BLaER1 (cell line): ENCODE results near the gene MYO9A.
A peak's percentile ranks its signal among the peaks of the same experiment; 100 is the strongest.

Experiments
- H3K27ac ChIP-seq: shearing (Covaris generic); formaldehyde crosslinking; 2 replicates; pipeline ENCODE4 v1.8.1; 2022
- H3K27me3 ChIP-seq: shearing (Covaris generic); formaldehyde crosslinking; 2 replicates; pipeline ENCODE4 v1.8.1; 2022
- H3K36me3 ChIP-seq: shearing (Covaris generic); formaldehyde crosslinking; 2 replicates; pipeline ENCODE4 v1.8.1; 2022
- H3K4me1 ChIP-seq: shearing (Covaris generic); formaldehyde crosslinking; 2 replicates; pipeline ENCODE4 v1.8.1; 2022
- H3K4me2 ChIP-seq: shearing (Covaris generic); formaldehyde crosslinking; 2 replicates; pipeline ENCODE4 v1.8.1; 2022
- H3K4me3 ChIP-seq: shearing (Covaris generic); formaldehyde crosslinking; 2 replicates; pipeline ENCODE4 v1.8.1; 2022
- H3K9ac ChIP-seq: shearing (Covaris generic); formaldehyde crosslinking; 2 replicates; pipeline ENCODE4 v1.8.1; 2022
- H3K9me3 ChIP-seq: shearing (Covaris generic); formaldehyde crosslinking; 2 replicates; pipeline ENCODE4 v1.8.1; 2022
- H4K20me1 ChIP-seq: shearing (Covaris generic); formaldehyde crosslinking; 2 replicates; pipeline ENCODE4 v1.8.1; 2022
- Cebpa-rat ChIP-seq: shearing (Covaris generic); IDR thresholded peaks from 2 replicates; pipeline ENCODE4 v1.8.1; 2022

MYO9A gene

GRCh38 chr15:72118017-72118978 lies at the start of gene MYO9A, which contains the start of gene SENP8:
Gene MYO9A (minus strand): TSS chr15:72118150. CDS start chr15:72046563, 71,587 bp downstream.
Gene SENP8 (plus strand): TSS chr15:72118403. CDS start chr15:72139624, 21,221 bp downstream.
- no peaks in the 10 kb centered on the region for H3K9me3 ChIP-seq
- H3K27me3 ChIP-seq, result no peaks in the 10 kb centered on the region
- peak within 1 kb of the TSS; percentile 87 for H3K9ac ChIP-seq
- peaks cover 29% of the 10 kb centered on the region for H3K4me1 ChIP-seq
- peak; percentile 86 for TF ChIP-seq Cebpa-rat
- peak within 1 kb of the TSS; percentile 98 for H3K4me3 ChIP-seq
- H3K27ac ChIP-seq, result peak within 1 kb of the TSS; percentile 89
- peaks cover 40% of the 10 kb centered on the region for H4K20me1 ChIP-seq
- H3K36me3 ChIP-seq, result no peaks in the 10 kb centered on the region
- peak within 1 kb of the TSS; percentile 99 for H3K4me2 ChIP-seq

- Histone ChIP-seq H3K27ac (no peak overlapping the region), H3K9me3 (no peaks in the 10 kb centered on the region), H3K27me3 (no peaks in the 10 kb centered on the region), H3K4me3 (no peak overlapping the region), H3K36me3 (no peaks in the 10 kb centered on the region), H3K4me1 (peaks cover 7% of the 10 kb centered on the region), H3K4me2 (no peak overlapping the region), H3K9ac (no peak overlapping the region), H4K20me1 (no peaks in the 10 kb centered on the region)
- no peak for TF ChIP-seq Cebpa-rat
Measured at GRCh38 chr15:72167445-72167844, 49.5 kb upstream of the MYO9A start.

- Histone ChIP-seq H4K20me1 (no peaks in the 10 kb centered on the region), H3K9ac (no peak overlapping the region), H3K27ac (no peak overlapping the region), H3K4me3 (no peak overlapping the region), H3K4me1 (peaks cover 7% of the 10 kb centered on the region), H3K36me3 (no peaks in the 10 kb centered on the region), H3K4me2 (no peak overlapping the region), H3K9me3 (no peaks in the 10 kb centered on the region), H3K27me3 (no peaks in the 10 kb centered on the region)
- TF ChIP-seq Cebpa-rat, result no peak
Measured at GRCh38 chr15:72166716-72167417, 48.9 kb upstream of the MYO9A start.

GRCh38 chr15:72163719-72164118 lies 45.8 kb upstream of the MYO9A start:
- TF ChIP-seq Cebpa-rat, result no peak
- Histone ChIP-seq H3K36me3 (no peaks in the 10 kb centered on the region), H3K27me3 (no peaks in the 10 kb centered on the region), H3K27ac (no peak overlapping the region), H4K20me1 (no peaks in the 10 kb centered on the region), H3K4me2 (no peak overlapping the region), H3K9me3 (no peaks in the 10 kb centered on the region), H3K4me3 (no peak overlapping the region), H3K4me1 (peaks cover 7% of the 10 kb centered on the region), H3K9ac (no peak overlapping the region)

DNA sequence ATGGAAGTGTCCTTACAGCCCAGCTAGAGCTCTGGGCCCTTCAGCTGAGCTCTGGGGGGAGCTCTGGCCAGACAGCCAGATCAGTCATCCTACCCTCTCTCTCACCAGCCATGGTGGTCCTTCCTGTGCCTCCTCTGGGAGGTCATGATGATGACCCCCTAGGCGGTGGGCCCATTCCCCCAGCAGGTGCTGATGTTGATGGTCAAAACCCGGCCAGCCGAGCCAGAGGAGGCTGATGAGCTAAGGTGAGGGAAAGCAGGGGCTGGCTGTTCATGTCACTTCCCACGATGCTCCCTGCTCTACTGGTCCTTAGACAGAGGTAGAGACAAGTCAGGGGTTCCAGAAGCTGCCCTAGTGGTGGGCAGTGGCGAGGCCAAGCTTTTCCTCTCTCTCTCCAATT lies 44.6 kb upstream of the MYO9A start:
- Histone ChIP-seq H4K20me1 (no peaks in the 10 kb centered on the region), H3K36me3 (no peaks in the 10 kb centered on the region), H3K4me3 (no peak overlapping the region), H3K9me3 (no peaks in the 10 kb centered on the region), H3K9ac (no peak overlapping the region), H3K4me2 (no peak overlapping the region), H3K4me1 (no peaks in the 10 kb centered on the region), H3K27ac (no peak overlapping the region), H3K27me3 (no peaks in the 10 kb centered on the region)
- TF ChIP-seq Cebpa-rat, result no peak

GRCh38 chr15:72161361-72162132 lies 43.6 kb upstream of the MYO9A start:
- Histone ChIP-seq H3K9ac (no peak overlapping the region), H4K20me1 (no peaks in the 10 kb centered on the region), H3K36me3 (no peaks in the 10 kb centered on the region), H3K27me3 (no peaks in the 10 kb centered on the region), H3K4me1 (no peaks in the 10 kb centered on the region), H3K4me2 (no peak overlapping the region), H3K27ac (no peak overlapping the region), H3K4me3 (no peak overlapping the region), H3K9me3 (no peaks in the 10 kb centered on the region)
- TF ChIP-seq Cebpa-rat, result no peak

GRCh38 chr15:72160696-72161245 lies 42.8 kb upstream of the MYO9A start:
- H3K9me3 ChIP-seq, result no peaks in the 10 kb centered on the region
- H3K4me2 ChIP-seq, result no peak overlapping the region
- H3K36me3 ChIP-seq, result no peaks in the 10 kb centered on the region
- no peak overlapping the region for H3K27ac ChIP-seq
- H4K20me1 ChIP-seq, result no peaks in the 10 kb centered on the region
- no peak for TF ChIP-seq Cebpa-rat
- H3K9ac ChIP-seq, result no peak overlapping the region
- no peaks in the 10 kb centered on the region for H3K4me1 ChIP-seq
- no peaks in the 10 kb centered on the region for H3K27me3 ChIP-seq
- no peak overlapping the region for H3K4me3 ChIP-seq

DNA sequence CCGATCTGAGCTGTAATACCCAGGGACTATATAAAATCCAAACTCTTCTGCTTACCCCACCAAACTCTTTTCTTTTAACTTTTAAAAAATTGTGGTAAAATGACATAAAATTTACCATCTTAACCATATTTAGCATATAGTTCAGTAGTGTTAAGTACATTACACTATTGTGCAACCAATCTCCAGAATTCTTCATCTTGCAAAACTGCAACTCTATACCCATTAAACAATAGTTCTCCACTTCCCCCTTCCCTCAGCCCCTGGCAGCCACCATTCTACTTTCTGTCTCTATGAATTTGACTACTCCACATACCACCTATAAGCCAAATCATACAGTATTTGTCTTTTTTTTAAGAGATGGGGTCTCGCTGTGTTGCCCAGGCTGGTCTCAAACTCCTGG lies 39.0 kb upstream of the MYO9A start:
- Histone ChIP-seq H3K27ac (no peak overlapping the region), H3K9ac (no peak overlapping the region), H3K36me3 (no peaks in the 10 kb centered on the region), H3K4me3 (no peak overlapping the region), H3K9me3 (no peaks in the 10 kb centered on the region), H3K4me2 (no peak overlapping the region), H3K4me1 (no peaks in the 10 kb centered on the region), H3K27me3 (no peaks in the 10 kb centered on the region), H4K20me1 (no peaks in the 10 kb centered on the region)
- no peak for TF ChIP-seq Cebpa-rat
